NB4 (cell line): ENCODE results near the gene PDE4A.

Experiments
- DNase-seq: peaks from one replicate; pipeline ENCODE4 v3.0.0; 2010; ENCODE audit warnings: low read depth
- H3K4me3 ChIP-seq: one replicate; pipeline ENCODE4 v1.5.1; 2011; ENCODE audit warnings: mild to moderate bottlenecking, low read depth, low read length, moderate library complexity
- CTCF ChIP-seq: IDR thresholded peaks from one replicate; pipeline ENCODE4 v1.5.1; 2012; ENCODE audit warnings: low read depth, low read length
- MAX ChIP-seq: IDR thresholded peaks from 2 replicates; pipeline ENCODE4 v1.6.1; 2011; ENCODE audit warnings: low read depth, low read length
- MYC ChIP-seq: IDR thresholded peaks from 2 replicates; pipeline ENCODE4 v1.6.1; 2011; ENCODE audit warnings: low read depth, low read length
- POLR2A ChIP-seq: IDR thresholded peaks from 2 replicates; pipeline ENCODE4 v1.6.1; 2011; ENCODE audit warnings: mild to moderate bottlenecking; ENCODE audit not compliant: insufficient read length; ENCODE audit errors: extremely low read depth

The PDE4A gene

GRCh38 chr19:10517760-10518443, 97.6 kb downstream of the PDE4A start:
- peak; percentile 70 for DNase-seq
- peak overlapping the region; percentile 5 for H3K4me3 ChIP-seq
- TF ChIP-seq MYC = no peak
- no peak for TF ChIP-seq POLR2A
- no peak for TF ChIP-seq MAX
- no peak for TF ChIP-seq CTCF

GRCh38 chr19:10518444-10519361, 98.4 kb downstream of the PDE4A start:
- TF ChIP-seq MAX (no peak), MYC (no peak), CTCF (no peak), POLR2A (no peak)
- H3K4me3 ChIP-seq = no peak overlapping the region
- DNase-seq = no peak
